Stimulated activated naive CD8-positive, alpha-beta T cell treated with anti-CD3 and anti-CD28 coated beads, Interleukin-15, Interleukin-2, amounts not matched to agents 100 ng/mL and 50 ng/mL, for 24 hours (primary cell): ENCODE data around the gene GRIK5.

Experiments
- H3K27ac Mint-ChIP-seq: one replicate; pipeline ENCODE4 v1.8.0; 2021; ENCODE audit warnings: mild to moderate bottlenecking, mixed read lengths
- H3K27me3 Mint-ChIP-seq: one replicate; pipeline ENCODE4 v1.8.0; 2021; ENCODE audit warnings: mixed read lengths
- H3K36me3 Mint-ChIP-seq: one replicate; pipeline ENCODE4 v1.8.0; 2021; ENCODE audit warnings: low read depth, mixed read lengths
- H3K4me1 Mint-ChIP-seq: one replicate; pipeline ENCODE4 v1.8.0; 2021; ENCODE audit warnings: low read depth, mixed read lengths
- H3K4me3 Mint-ChIP-seq: one replicate; pipeline ENCODE4 v1.8.0; 2021; ENCODE audit warnings: mild to moderate bottlenecking, mixed read lengths
- H3K9me3 Mint-ChIP-seq: one replicate; pipeline ENCODE4 v1.8.0; 2021; ENCODE audit warnings: mixed read lengths

Gene GRIK5

GRCh38 chr19:42069619-42070351 lies at the start of gene GRIK5:
Gene GRIK5, minus strand, starts transcription at chr19:42070206. Its CDS starts 4,436 bp downstream, at chr19:42065770.
- Mint-ChIP-seq H3K27me3 (peaks cover 4% of the 10 kb centered on the region), H3K4me1 (peaks cover 3% of the 10 kb centered on the region), H3K27ac (no peak within 1 kb of the TSS), H3K4me3 (no peak within 1 kb of the TSS), H3K36me3 (no peaks in the 10 kb centered on the region), H3K9me3 (no peaks in the 10 kb centered on the region)

- no peak overlapping the region for H3K4me3 Mint-ChIP-seq
- peaks cover 59% of the 10 kb centered on the region for H3K36me3 Mint-ChIP-seq
- peak overlapping the region; percentile 78 for H3K27ac Mint-ChIP-seq
- no peaks in the 10 kb centered on the region for H3K27me3 Mint-ChIP-seq
- no peaks in the 10 kb centered on the region for H3K9me3 Mint-ChIP-seq
- H3K4me1 Mint-ChIP-seq: peaks cover 75% of the 10 kb centered on the region
These were observed 47.1 kb upstream of the GRIK5 start for GRCh38 chr19:42117076-42117475.

- no peak overlapping the region for H3K4me3 Mint-ChIP-seq
- no peaks in the 10 kb centered on the region for H3K9me3 Mint-ChIP-seq
- H3K27me3 Mint-ChIP-seq: no peaks in the 10 kb centered on the region
- peaks cover 76% of the 10 kb centered on the region for H3K4me1 Mint-ChIP-seq
- peak overlapping the region; percentile 69 for H3K27ac Mint-ChIP-seq
- H3K36me3 Mint-ChIP-seq: peaks cover 65% of the 10 kb centered on the region
These were observed 46.5 kb upstream of the GRIK5 start for GRCh38 chr19:42116308-42117075.

GRCh38 chr19:42115705-42116104 lies 45.7 kb upstream of the GRIK5 start:
- peak overlapping the region; percentile 69 for H3K27ac Mint-ChIP-seq
- no peak overlapping the region for H3K4me3 Mint-ChIP-seq
- H3K9me3 Mint-ChIP-seq: no peaks in the 10 kb centered on the region
- H3K4me1 Mint-ChIP-seq: peaks cover 76% of the 10 kb centered on the region
- peaks cover 69% of the 10 kb centered on the region for H3K36me3 Mint-ChIP-seq
- H3K27me3 Mint-ChIP-seq: no peaks in the 10 kb centered on the region

- H3K36me3 Mint-ChIP-seq: peaks cover 69% of the 10 kb centered on the region
- H3K27me3 Mint-ChIP-seq: no peaks in the 10 kb centered on the region
- H3K4me3 Mint-ChIP-seq: no peak overlapping the region
- peaks cover 76% of the 10 kb centered on the region for H3K4me1 Mint-ChIP-seq
- H3K27ac Mint-ChIP-seq: peak overlapping the region; percentile 10
- H3K9me3 Mint-ChIP-seq: no peaks in the 10 kb centered on the region
These were observed 45.2 kb upstream of the GRIK5 start for GRCh38 chr19:42115219-42115618.

GRCh38 chr19:42114412-42114811 lies 44.4 kb upstream of the GRIK5 start:
- peaks cover 71% of the 10 kb centered on the region for H3K36me3 Mint-ChIP-seq
- H3K27ac Mint-ChIP-seq: peak overlapping the region; percentile 82
- H3K4me3 Mint-ChIP-seq: no peak overlapping the region
- no peaks in the 10 kb centered on the region for H3K9me3 Mint-ChIP-seq
- H3K27me3 Mint-ChIP-seq: no peaks in the 10 kb centered on the region
- peaks cover 71% of the 10 kb centered on the region for H3K4me1 Mint-ChIP-seq

GRCh38 chr19:42113641-42114348 lies 43.8 kb upstream of the GRIK5 start:
- no peak overlapping the region for H3K4me3 Mint-ChIP-seq
- H3K9me3 Mint-ChIP-seq: no peaks in the 10 kb centered on the region
- H3K27me3 Mint-ChIP-seq: no peaks in the 10 kb centered on the region
- H3K36me3 Mint-ChIP-seq: peaks cover 70% of the 10 kb centered on the region
- peaks cover 72% of the 10 kb centered on the region for H3K4me1 Mint-ChIP-seq
- H3K27ac Mint-ChIP-seq: peak overlapping the region; percentile 82

GRCh38 chr19:42111811-42112210 lies 41.8 kb upstream of the GRIK5 start:
- H3K4me1 Mint-ChIP-seq: peaks cover 70% of the 10 kb centered on the region
- peaks cover 70% of the 10 kb centered on the region for H3K36me3 Mint-ChIP-seq
- peak overlapping the region; percentile 90 for H3K27ac Mint-ChIP-seq
- H3K4me3 Mint-ChIP-seq: no peak overlapping the region
- H3K9me3 Mint-ChIP-seq: no peaks in the 10 kb centered on the region
- H3K27me3 Mint-ChIP-seq: no peaks in the 10 kb centered on the region

GRCh38 chr19:42111384-42111783 lies 41.4 kb upstream of the GRIK5 start:
- Mint-ChIP-seq H3K27me3 (no peaks in the 10 kb centered on the region), H3K9me3 (no peaks in the 10 kb centered on the region), H3K4me3 (no peak overlapping the region), H3K36me3 (peaks cover 69% of the 10 kb centered on the region), H3K4me1 (peaks cover 72% of the 10 kb centered on the region), H3K27ac (peak overlapping the region; percentile 90)

GRCh38 chr19:42110658-42111057 lies 40.7 kb upstream of the GRIK5 start:
- Mint-ChIP-seq H3K9me3 (no peaks in the 10 kb centered on the region), H3K27ac (peak overlapping the region; percentile 77), H3K27me3 (no peaks in the 10 kb centered on the region), H3K36me3 (peaks cover 69% of the 10 kb centered on the region), H3K4me3 (no peak overlapping the region), H3K4me1 (peaks cover 73% of the 10 kb centered on the region)

- peaks cover 75% of the 10 kb centered on the region for H3K36me3 Mint-ChIP-seq
- no peak overlapping the region for H3K27ac Mint-ChIP-seq
- H3K27me3 Mint-ChIP-seq: no peaks in the 10 kb centered on the region
- H3K4me3 Mint-ChIP-seq: no peak overlapping the region
- no peaks in the 10 kb centered on the region for H3K9me3 Mint-ChIP-seq
- H3K4me1 Mint-ChIP-seq: peaks cover 76% of the 10 kb centered on the region
These were observed 39.9 kb upstream of the GRIK5 start for GRCh38 chr19:42109896-42110295.

- no peak overlapping the region for H3K4me3 Mint-ChIP-seq
- no peaks in the 10 kb centered on the region for H3K27me3 Mint-ChIP-seq
- H3K36me3 Mint-ChIP-seq: peaks cover 80% of the 10 kb centered on the region
- H3K4me1 Mint-ChIP-seq: peaks cover 69% of the 10 kb centered on the region
- H3K27ac Mint-ChIP-seq: peak overlapping the region; percentile 52
- no peaks in the 10 kb centered on the region for H3K9me3 Mint-ChIP-seq
These were observed 38.8 kb upstream of the GRIK5 start for GRCh38 chr19:42108527-42109389.

GRCh38 chr19:42105368-42105767 lies 35.4 kb upstream of the GRIK5 start:
- Mint-ChIP-seq H3K27ac (peak overlapping the region; percentile 71), H3K27me3 (no peaks in the 10 kb centered on the region), H3K36me3 (peaks cover 69% of the 10 kb centered on the region), H3K4me1 (peaks cover 38% of the 10 kb centered on the region), H3K9me3 (no peaks in the 10 kb centered on the region), H3K4me3 (peak overlapping the region; percentile 25)

- peak overlapping the region; percentile 29 for H3K27ac Mint-ChIP-seq
- no peaks in the 10 kb centered on the region for H3K27me3 Mint-ChIP-seq
- H3K4me3 Mint-ChIP-seq: no peak overlapping the region
These were observed 32.9 kb upstream of the GRIK5 start for GRCh38 chr19:42102877-42103276.

More at GRCh38 chr19:42102877-42103276, 32.9 kb upstream of the GRIK5 start:
- H3K4me1 Mint-ChIP-seq: peaks cover 25% of the 10 kb centered on the region
- H3K36me3 Mint-ChIP-seq: peaks cover 64% of the 10 kb centered on the region
- no peaks in the 10 kb centered on the region for H3K9me3 Mint-ChIP-seq
